IPS-11a (cell line): Measurements from ENCODE around the gene ARFGAP1.
"Not testable (repeated sequence)": the region's sequence is repeated elsewhere in the genome, so short reads cannot be mapped to it uniquely, and the experiment has no call there.

ENCODE experiments used
- H3K4me3 ChIP-seq: one replicate; pipeline ENCODE4 v1.5.1; 2013; ENCODE audit warnings: low read depth, low read length, control low read depth

ARFGAP1 gene

GRCh38 chr20:63290136-63290676 is 17.6 kb downstream of the ARFGAP1 start:
- H3K4me3 ChIP-seq: no peak overlapping the region

GRCh38 chr20:63290677-63291472 is 18.3 kb downstream of the ARFGAP1 start:
- no peak overlapping the region for H3K4me3 ChIP-seq

- no peak overlapping the region for H3K4me3 ChIP-seq
These were observed 19.2 kb downstream of the ARFGAP1 start for GRCh38 chr20:63291811-63292210.

- no peak overlapping the region for H3K4me3 ChIP-seq
These were observed 19.7 kb downstream of the ARFGAP1 start for GRCh38 chr20:63292292-63292701.

- no peak within 1 kb of the TSS for H3K4me3 ChIP-seq
These were observed 20.3 kb downstream of the ARFGAP1 start, which contains the start of gene COL20A1 for GRCh38 chr20:63292904-63293303. Gene COL20A1 (plus strand): TSS chr20:63293186. CDS start chr20:63295108, 1,922 bp downstream.

- no peak overlapping the region for H3K4me3 ChIP-seq
These were observed 20.8 kb downstream of the ARFGAP1 start for GRCh38 chr20:63293456-63293855.

GRCh38 chr20:63293871-63294535 is 21.4 kb downstream of the ARFGAP1 start:
- no peak overlapping the region for H3K4me3 ChIP-seq

- H3K4me3 ChIP-seq: no peak overlapping the region
These were observed 21.9 kb downstream of the ARFGAP1 start for GRCh38 chr20:63294536-63294900.

GRCh38 chr20:63295018-63295417 is 22.4 kb downstream of the ARFGAP1 start:
- H3K4me3 ChIP-seq: no peak overlapping the region

- H3K4me3 ChIP-seq: no peak overlapping the region
These were observed 22.8 kb downstream of the ARFGAP1 start for GRCh38 chr20:63295422-63295821.

- no peak overlapping the region for H3K4me3 ChIP-seq
These were observed 23.2 kb downstream of the ARFGAP1 start for GRCh38 chr20:63295846-63296245.

GRCh38 chr20:63296531-63297299 is 24.1 kb downstream of the ARFGAP1 start:
- H3K4me3 ChIP-seq: no peak overlapping the region

GRCh38 chr20:63297371-63297781 is 24.8 kb downstream of the ARFGAP1 start:
- no peak overlapping the region for H3K4me3 ChIP-seq

GRCh38 chr20:63297796-63298572 is 25.4 kb downstream of the ARFGAP1 start:
- H3K4me3 ChIP-seq: no peak overlapping the region

- no peak overlapping the region for H3K4me3 ChIP-seq
These were observed 26.2 kb downstream of the ARFGAP1 start for GRCh38 chr20:63298731-63299312.

GRCh38 chr20:63301671-63302070 is 29.1 kb downstream of the ARFGAP1 start:
- H3K4me3 ChIP-seq: no peak overlapping the region

GRCh38 chr20:63303095-63303666 is 30.6 kb downstream of the ARFGAP1 start:
- H3K4me3 ChIP-seq: no peak overlapping the region

- H3K4me3 ChIP-seq: no peak overlapping the region
These were observed 32.8 kb downstream of the ARFGAP1 start for GRCh38 chr20:63305393-63305792.

GRCh38 chr20:63305933-63306672 is 33.5 kb downstream of the ARFGAP1 start:
- not testable (repeated sequence) for H3K4me3 ChIP-seq
